Parathyroid adenoma (tissue), 2 donors: ENCODE measurements around the gene SHFL.

Experiments
- H2AFZ ChIP-seq: fragments of 300-600 bp; sonication (generic); one replicate; pipeline ENCODE4 v1.7.0; 2017; ENCODE audit warnings: antibody characterized with exemption, mild to moderate bottlenecking
- H3K27ac ChIP-seq: fragments of 300-600 bp; sonication (generic); one replicate; pipeline ENCODE4 v1.7.0; 2017
- H3K27me3 ChIP-seq: fragments of 300-600 bp; sonication (generic); one replicate; pipeline ENCODE4 v1.7.0; 2017; ENCODE audit warnings: low read length; ENCODE audit not compliant: control insufficient read depth, insufficient read depth
- H3K36me3 ChIP-seq: fragments of 300-600 bp; sonication (generic); one replicate; pipeline ENCODE4 v1.7.0; 2017; ENCODE audit warnings: low read length; ENCODE audit not compliant: control insufficient read depth, insufficient read depth
- H3K4me1 ChIP-seq: fragments of 300-600 bp; sonication (generic); one replicate; pipeline ENCODE4 v1.7.0; 2017; ENCODE audit warnings: control low read depth
- H3K4me2 ChIP-seq: fragments of 300-600 bp; sonication (generic); one replicate; pipeline ENCODE4 v1.7.0; 2017; ENCODE audit warnings: low read length
- H3K4me3 ChIP-seq: fragments of 300-600 bp; sonication (generic); one replicate; pipeline ENCODE4 v1.7.0; 2017; ENCODE audit warnings: low read depth, low read length
- H3K79me2 ChIP-seq: fragments of 300-600 bp; sonication (generic); one replicate; pipeline ENCODE4 v1.7.0; 2017; ENCODE audit warnings: control low read depth
- H3K9ac ChIP-seq: fragments of 300-600 bp; sonication (generic); one replicate; pipeline ENCODE4 v1.7.0; 2017; ENCODE audit warnings: mild to moderate bottlenecking
- H3K9me3 ChIP-seq: fragments of 300-600 bp; sonication (generic); one replicate; pipeline ENCODE4 v1.7.0; 2017; ENCODE audit warnings: low read length; ENCODE audit not compliant: control insufficient read depth
- TF ChIP-seq, protein P1 (sequence below): fragments of 300-600 bp; sonication (generic); IDR thresholded peaks from one replicate; pipeline ENCODE4 v1.7.0; 2017; ENCODE audit warnings: antibody characterized with exemption, mild to moderate bottlenecking
- donor health status: primary hyperparathyroidism.

Gene SHFL

GRCh38 chr19:10104665-10105508, 18.8 kb downstream of the SHFL start:
- Histone ChIP-seq H2AFZ (peak overlapping the region; percentile 60), H3K4me2 (no peak overlapping the region), H3K4me3 (no peak overlapping the region), H3K9ac (no peak overlapping the region), H3K27me3 (no peaks in the 10 kb centered on the region), H3K36me3 (no peaks in the 10 kb centered on the region), H3K4me1 (peaks cover 5% of the 10 kb centered on the region), H3K9me3 (no peaks in the 10 kb centered on the region), H3K27ac (peak overlapping the region; percentile 11), H3K79me2 (no peaks in the 10 kb centered on the region)
- TF ChIP-seq, protein P1, sequence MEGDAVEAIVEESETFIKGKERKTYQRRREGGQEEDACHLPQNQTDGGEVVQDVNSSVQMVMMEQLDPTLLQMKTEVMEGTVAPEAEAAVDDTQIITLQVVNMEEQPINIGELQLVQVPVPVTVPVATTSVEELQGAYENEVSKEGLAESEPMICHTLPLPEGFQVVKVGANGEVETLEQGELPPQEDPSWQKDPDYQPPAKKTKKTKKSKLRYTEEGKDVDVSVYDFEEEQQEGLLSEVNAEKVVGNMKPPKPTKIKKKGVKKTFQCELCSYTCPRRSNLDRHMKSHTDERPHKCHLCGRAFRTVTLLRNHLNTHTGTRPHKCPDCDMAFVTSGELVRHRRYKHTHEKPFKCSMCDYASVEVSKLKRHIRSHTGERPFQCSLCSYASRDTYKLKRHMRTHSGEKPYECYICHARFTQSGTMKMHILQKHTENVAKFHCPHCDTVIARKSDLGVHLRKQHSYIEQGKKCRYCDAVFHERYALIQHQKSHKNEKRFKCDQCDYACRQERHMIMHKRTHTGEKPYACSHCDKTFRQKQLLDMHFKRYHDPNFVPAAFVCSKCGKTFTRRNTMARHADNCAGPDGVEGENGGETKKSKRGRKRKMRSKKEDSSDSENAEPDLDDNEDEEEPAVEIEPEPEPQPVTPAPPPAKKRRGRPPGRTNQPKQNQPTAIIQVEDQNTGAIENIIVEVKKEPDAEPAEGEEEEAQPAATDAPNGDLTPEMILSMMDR = no peak

DNA sequence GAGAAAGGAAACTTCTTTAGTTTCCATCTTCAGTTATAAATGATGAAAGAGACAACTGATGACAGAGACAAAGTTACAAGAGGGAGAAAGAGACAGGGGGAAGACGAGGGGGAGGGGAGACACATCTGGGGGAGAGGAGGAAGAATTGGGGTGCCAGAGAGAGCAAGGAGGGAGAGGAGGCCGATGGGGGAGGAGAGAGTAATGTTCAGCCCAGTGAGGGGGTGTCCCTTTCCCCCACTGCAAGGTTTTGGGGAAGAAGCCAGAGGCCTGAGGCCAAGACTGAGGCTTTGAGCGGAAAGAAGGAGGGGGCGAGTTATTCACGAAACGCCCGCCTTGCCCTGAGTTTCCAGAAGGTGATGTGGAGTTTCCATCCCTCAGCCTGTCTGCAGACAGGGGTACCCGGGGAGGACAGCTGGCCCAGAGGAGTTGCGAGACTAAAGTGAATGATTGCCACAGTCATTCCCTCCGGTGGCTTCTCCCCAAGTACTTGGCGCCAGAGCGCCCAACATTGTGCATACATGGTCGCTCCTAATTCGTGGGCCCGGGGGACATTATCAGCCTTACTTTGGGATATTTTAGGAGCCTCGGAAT, 19.5 kb downstream of the SHFL start:
- Histone ChIP-seq H3K4me1 (peaks cover 5% of the 10 kb centered on the region), H3K27ac (peak overlapping the region; percentile 43), H3K4me3 (peak overlapping the region; percentile 2)

DNA sequence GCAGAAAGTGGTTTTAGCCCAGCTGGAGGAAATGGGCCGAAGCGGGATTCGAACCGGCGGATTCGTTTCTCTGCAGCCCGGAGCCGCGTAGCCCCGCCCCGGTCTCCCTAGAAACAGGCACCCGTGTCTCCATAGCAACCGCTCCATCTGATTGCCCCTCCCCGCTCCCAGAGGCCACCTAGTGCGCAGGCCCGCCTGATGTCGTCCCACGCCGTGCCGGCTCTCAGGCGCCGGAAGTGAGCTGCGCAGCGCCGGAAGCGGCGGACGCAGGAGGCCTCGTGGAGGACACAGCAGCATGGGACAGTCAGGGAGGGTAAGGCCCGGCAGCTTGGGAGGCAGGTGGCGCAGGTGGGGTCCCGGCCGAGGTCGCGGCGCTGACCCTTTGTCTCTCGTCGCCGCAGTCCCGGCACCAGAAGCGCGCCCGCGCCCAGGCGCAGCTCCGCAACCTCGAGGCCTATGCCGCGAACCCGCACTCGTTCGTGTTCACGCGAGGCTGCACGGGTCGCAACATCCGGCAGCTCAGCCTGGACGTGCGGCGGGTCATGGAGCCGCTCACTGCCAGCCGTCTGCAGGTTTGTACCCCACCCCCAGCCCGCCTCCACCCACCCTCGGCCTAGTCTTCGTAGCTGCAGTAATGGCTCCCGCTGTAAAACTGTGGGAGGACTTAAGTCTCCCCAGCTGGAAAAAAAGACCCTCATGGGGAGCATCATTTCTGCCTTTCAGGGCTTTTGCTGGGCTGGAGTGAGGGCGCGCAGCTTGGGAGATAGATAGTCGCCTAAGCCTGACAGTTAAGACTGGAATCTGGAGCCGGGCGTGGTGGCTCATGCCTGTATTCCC, 20.2 kb downstream of the SHFL start, which contains the start of gene PPAN:
PPAN (plus strand) TSS at position 263 of the 837 bp plus-strand sequence; CDS start at position 296, 33 bp downstream.
- Histone ChIP-seq H3K4me2 (peak within 1 kb of the TSS; percentile 75), H3K36me3 (no peaks in the 10 kb centered on the region), H3K27me3 (no peaks in the 10 kb centered on the region), H3K79me2 (no peaks in the 10 kb centered on the region), H3K9ac (no peak within 1 kb of the TSS), H3K9me3 (no peaks in the 10 kb centered on the region), H3K4me3 (peak within 1 kb of the TSS; percentile 62), H3K4me1 (peaks cover 5% of the 10 kb centered on the region), H2AFZ (peak within 1 kb of the TSS; percentile 60), H3K27ac (peak within 1 kb of the TSS; percentile 43)
- TF ChIP-seq, protein P1 = no peak

More for the DNA sequence above, 19.5 kb downstream of the SHFL start:
- Histone ChIP-seq H3K79me2 (no peaks in the 10 kb centered on the region), H3K36me3 (no peaks in the 10 kb centered on the region), H3K4me2 (peak overlapping the region; percentile 8), H3K9ac (no peak overlapping the region), H3K27me3 (no peaks in the 10 kb centered on the region), H3K9me3 (no peaks in the 10 kb centered on the region), H2AFZ (peak overlapping the region; percentile 60)
- TF ChIP-seq, protein P1 = no peak

DNA sequence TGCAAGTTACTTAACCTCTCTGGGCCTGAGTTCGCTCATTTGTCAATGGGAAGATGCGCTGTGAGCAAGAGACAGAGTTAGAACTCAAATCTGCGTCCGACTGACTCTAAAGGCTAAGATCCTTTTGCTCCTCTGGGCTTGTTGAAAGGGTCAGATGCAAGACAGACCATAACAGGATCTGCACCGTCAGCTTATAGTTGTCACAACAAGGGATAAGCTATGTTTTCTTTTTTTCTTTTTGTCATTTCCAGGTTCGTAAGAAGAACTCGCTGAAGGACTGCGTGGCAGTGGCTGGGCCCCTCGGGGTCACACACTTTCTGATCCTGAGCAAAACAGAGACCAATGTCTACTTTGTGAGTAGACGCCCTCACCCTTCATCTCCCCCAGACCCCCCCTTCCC, 21.1 kb downstream of the SHFL start:
- no peaks in the 10 kb centered on the region for H3K9me3 ChIP-seq
- no peak overlapping the region for H3K27ac ChIP-seq
- peak overlapping the region; percentile 62 for H3K4me3 ChIP-seq
- no peaks in the 10 kb centered on the region for H3K79me2 ChIP-seq
- peak overlapping the region; percentile 75 for H3K4me2 ChIP-seq
- TF ChIP-seq, protein P1 = no peak
- no peak overlapping the region for H2AFZ ChIP-seq
- H3K4me1 ChIP-seq = peaks cover 5% of the 10 kb centered on the region
- H3K9ac ChIP-seq = no peak overlapping the region
- no peaks in the 10 kb centered on the region for H3K27me3 ChIP-seq
- H3K36me3 ChIP-seq = no peaks in the 10 kb centered on the region
